PC-3 (cell line): ENCODE data around the gene KRTAP5-4.

Experiments used
- CTCF ChIP-seq: fragments of 300-600 bp; sonication (generic); conservative IDR thresholded peaks from 2 replicates; pipeline ENCODE4 v1.5.1; 2017; ENCODE audit warnings: antibody characterized with exemption, low read depth, mild to moderate bottlenecking, low read length
- EZH2phosphoT487 ChIP-seq: fragments of 300-600 bp; sonication (generic); IDR thresholded peaks from 2 replicates; pipeline ENCODE4 v1.6.1; 2018; ENCODE audit warnings: mild to moderate bottlenecking, antibody characterized with exemption, low read length, borderline replicate concordance

GRCh38 chr11:1650918-1651262, 29.0 kb upstream of the KRTAP5-4 start:
- TF ChIP-seq CTCF: no peak
- no peak for TF ChIP-seq EZH2phosphoT487
